ENCODE results near the gene GPBP1L1. TPM values are rescaled to one million over a fixed set of nuclear protein-coding genes. Genes with fewer than 3 reads are reported as not detected.
A peak's percentile ranks its signal among the peaks of the same experiment; 100 is the strongest.

GPBP1L1 gene
- total RNA-seq, 1 donor from 2014 or later = 122 TPM

DNA sequence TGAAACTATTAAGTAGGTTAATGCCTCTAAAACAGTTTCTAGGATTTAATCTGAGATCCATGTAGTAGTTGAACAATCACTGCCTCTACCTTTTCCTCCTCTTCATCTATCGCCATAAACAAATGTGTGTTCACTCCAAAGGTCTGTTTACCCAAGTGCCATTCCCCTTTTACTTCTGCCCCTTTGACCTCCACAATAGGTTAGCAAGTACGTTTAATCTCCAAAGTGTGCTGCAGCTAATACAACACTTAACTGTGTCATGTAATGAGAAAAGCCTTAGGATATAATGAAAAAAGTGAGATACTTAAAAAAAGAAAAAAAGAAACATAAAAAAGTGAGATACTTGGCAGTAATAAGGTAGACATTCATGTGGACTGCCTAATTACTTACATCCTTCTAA, 28.2 kb downstream of the GPBP1L1 start:
- H3K9me3 Mint-ChIP-seq = no peaks in the 10 kb centered on the region
- TF ChIP-seq, protein P1, sequence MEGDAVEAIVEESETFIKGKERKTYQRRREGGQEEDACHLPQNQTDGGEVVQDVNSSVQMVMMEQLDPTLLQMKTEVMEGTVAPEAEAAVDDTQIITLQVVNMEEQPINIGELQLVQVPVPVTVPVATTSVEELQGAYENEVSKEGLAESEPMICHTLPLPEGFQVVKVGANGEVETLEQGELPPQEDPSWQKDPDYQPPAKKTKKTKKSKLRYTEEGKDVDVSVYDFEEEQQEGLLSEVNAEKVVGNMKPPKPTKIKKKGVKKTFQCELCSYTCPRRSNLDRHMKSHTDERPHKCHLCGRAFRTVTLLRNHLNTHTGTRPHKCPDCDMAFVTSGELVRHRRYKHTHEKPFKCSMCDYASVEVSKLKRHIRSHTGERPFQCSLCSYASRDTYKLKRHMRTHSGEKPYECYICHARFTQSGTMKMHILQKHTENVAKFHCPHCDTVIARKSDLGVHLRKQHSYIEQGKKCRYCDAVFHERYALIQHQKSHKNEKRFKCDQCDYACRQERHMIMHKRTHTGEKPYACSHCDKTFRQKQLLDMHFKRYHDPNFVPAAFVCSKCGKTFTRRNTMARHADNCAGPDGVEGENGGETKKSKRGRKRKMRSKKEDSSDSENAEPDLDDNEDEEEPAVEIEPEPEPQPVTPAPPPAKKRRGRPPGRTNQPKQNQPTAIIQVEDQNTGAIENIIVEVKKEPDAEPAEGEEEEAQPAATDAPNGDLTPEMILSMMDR (IDR thresholded peaks at IDR 0.05; ENCODE audit: unreplicated experiment) = no peak
- no peak for DNase-seq (ENCODE audit: low spot score in 2 of 2, unreplicated experiment in 2 of 2)
- H3K4me1 Mint-ChIP-seq = peaks cover 2% of the 10 kb centered on the region
- H3K4me3 Mint-ChIP-seq = no peak overlapping the region
- no peaks in the 10 kb centered on the region for H3K27me3 Mint-ChIP-seq (ENCODE audit: low read depth)
- no peak overlapping the region for H3K27ac Mint-ChIP-seq
- H3K36me3 Mint-ChIP-seq = peaks cover 30% of the 10 kb centered on the region

DNA sequence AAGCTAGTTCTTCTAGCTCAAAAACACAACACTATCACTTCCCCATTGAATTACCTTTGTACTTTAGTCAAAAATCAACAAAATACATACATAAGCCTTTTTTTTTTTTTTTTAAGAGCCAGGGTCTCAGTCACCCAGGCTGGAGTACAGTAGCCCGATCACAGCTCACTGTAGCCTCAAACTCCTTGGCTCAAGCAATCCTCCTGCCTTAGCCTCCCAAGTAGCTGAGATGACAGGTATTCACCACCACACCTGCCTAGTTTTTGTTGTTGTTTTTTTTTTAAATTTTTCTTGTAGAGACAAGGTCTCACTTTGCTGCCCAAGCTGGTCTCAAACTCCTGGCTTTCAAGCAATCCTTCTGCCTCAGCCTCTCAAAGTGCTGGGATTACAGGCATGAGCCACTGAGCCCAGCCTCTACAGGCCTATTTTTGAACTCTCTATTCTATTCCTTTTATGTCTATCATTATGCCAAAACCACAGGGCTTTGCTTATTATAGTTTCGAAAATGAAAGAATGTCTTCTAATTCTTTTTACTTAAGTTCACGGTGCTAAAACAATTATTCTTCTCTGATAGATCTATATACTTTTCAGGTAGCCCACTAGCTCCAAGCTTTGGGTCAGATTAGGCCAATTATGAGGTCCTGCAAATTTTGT, 29.6 kb downstream of the GPBP1L1 start:
- TF ChIP-seq, protein P1 (IDR thresholded peaks at IDR 0.05; ENCODE audit: unreplicated experiment) = no peak
- Mint-ChIP-seq H3K36me3 (peaks cover 35% of the 10 kb centered on the region), H3K9me3 (no peaks in the 10 kb centered on the region), H3K4me3 (no peak overlapping the region), H3K27ac (no peak overlapping the region), H3K4me1 (no peaks in the 10 kb centered on the region), H3K27me3 (ENCODE audit: low read depth) (no peaks in the 10 kb centered on the region)
- no peak for DNase-seq (ENCODE audit: low spot score in 2 of 2, unreplicated experiment in 2 of 2)

DNA sequence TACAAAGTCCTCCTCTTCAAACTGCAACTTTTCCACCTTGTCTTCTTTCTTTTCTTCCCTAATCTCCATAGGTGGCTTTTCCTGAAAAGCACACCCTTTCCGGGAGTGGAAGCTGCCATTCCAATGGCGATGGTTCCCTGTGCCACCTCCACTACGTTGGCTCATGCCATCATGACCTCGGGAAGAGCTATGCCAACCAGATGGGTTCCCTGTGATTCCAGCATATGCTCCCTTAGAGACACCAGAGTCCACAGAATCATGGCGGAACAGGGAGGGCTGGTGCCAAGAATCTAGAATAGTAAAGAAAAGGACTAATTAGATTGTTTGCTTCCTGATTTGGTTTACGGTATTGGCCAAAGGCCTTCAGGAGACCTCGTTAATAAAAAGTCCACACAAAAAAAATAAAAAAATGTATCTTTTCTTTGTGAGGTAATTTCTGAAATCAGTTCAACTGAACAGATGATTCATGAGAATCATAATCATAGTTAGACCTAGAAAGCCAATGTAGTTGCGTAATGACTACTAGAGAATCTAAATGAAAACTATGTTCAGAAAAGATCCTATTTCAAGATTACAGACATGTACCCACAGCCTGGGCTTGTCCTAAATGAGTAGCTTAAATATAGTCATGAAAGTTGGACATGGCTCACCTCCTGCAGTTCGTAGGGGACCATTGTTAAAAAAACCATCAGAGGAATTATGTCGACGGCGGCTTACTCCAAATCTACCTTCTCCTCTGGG, 31.6 kb downstream of the GPBP1L1 start:
- Mint-ChIP-seq H3K9me3 (no peaks in the 10 kb centered on the region), H3K4me3 (no peak overlapping the region), H3K36me3 (peaks cover 35% of the 10 kb centered on the region), H3K27ac (no peak overlapping the region), H3K27me3 (ENCODE audit: low read depth) (no peaks in the 10 kb centered on the region), H3K4me1 (no peaks in the 10 kb centered on the region)
- no peak for DNase-seq (ENCODE audit: low spot score in 2 of 2, unreplicated experiment in 2 of 2)
- TF ChIP-seq, protein P1 (IDR thresholded peaks at IDR 0.05; ENCODE audit: unreplicated experiment) = no peak

DNA sequence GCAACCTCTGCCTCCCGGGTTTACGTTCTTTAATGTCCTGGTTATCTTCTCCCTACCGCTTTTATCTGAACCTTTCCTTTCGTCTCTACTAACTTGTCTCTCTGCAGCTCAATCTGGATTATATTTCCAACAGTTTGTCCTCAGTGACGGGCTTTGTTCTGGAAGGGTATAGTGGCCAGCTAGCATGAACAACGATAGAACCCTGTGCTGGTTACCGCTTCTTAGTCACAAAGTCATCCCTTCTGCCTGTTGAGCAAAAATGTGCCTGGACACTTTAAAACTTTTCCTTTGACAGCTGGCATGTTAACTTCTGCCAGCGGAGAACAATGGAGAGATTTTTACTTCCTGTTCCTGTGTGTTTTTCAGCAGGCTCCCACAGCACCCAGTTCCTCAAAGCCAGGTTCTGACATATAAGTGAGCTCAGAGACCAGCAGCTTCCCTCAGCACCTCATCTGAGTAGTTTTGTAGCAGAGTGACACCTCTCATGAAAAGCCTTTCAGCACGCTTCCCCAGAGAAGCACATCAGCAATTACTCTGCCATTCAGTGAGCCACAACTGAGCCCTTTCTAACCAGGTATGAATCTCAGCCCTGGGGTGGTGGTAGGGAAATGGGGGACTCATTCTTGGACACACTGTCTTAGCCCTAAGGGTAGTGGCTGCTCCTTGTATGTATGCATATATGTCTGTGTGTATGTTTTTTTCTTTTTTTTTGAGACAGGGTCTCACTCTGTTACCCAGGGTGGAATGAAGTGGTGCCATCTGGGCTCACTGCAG, 38.9 kb downstream of the GPBP1L1 start:
- Mint-ChIP-seq H3K4me3 (no peak overlapping the region), H3K27me3 (ENCODE audit: low read depth) (no peaks in the 10 kb centered on the region), H3K4me1 (no peaks in the 10 kb centered on the region), H3K9me3 (no peaks in the 10 kb centered on the region), H3K36me3 (peaks cover 29% of the 10 kb centered on the region), H3K27ac (peak overlapping the region; percentile 47)
- TF ChIP-seq, protein P1 (IDR thresholded peaks at IDR 0.05; ENCODE audit: unreplicated experiment) = no peak
- DNase-seq (ENCODE audit: low spot score in 2 of 2, unreplicated experiment in 2 of 2) = no peak

DNA sequence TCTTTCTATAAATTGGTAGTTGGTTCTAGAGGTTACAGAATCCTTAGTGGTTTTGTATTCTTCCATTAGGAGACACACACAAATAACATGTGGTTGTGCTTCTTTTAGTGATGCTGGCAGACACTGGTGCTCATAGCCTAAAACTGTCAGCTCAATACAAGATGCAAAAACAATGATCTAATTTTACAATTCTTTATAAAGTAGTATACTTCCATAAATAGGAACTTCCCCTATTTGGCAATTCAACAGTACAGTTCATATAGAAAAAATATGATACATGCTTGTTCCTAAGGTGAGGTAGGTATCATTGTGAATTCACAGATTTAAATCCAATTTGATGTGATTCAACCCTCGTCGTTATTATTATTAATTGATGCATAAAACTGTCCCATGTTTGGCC, 41.7 kb downstream of the GPBP1L1 start:
- H3K27ac Mint-ChIP-seq = no peak overlapping the region
- H3K27me3 Mint-ChIP-seq (ENCODE audit: low read depth) = no peaks in the 10 kb centered on the region
- H3K36me3 Mint-ChIP-seq = peaks cover 32% of the 10 kb centered on the region

More for the DNA sequence above, 41.7 kb downstream of the GPBP1L1 start:
- TF ChIP-seq, protein P1 (IDR thresholded peaks at IDR 0.05; ENCODE audit: unreplicated experiment) = no peak
- DNase-seq (ENCODE audit: low spot score in 2 of 2, unreplicated experiment in 2 of 2) = no peak
- Mint-ChIP-seq H3K4me1 (no peaks in the 10 kb centered on the region), H3K9me3 (no peaks in the 10 kb centered on the region), H3K4me3 (no peak overlapping the region)
